ENCODE data around the gene NTM.

NTM gene

GRCh38 chr11:131642756-131643531, 272.5 kb downstream of the NTM start:
- no peak for TF ChIP-seq CTCF (IDR thresholded peaks at IDR 0.05; ENCODE audit: low read depth, low read length)
- DNase-seq (ENCODE audit: low read depth in 2 of 2): no peak
- no peak overlapping the region for H3K4me3 ChIP-seq (replicated peaks in 1 of 2; ENCODE audit: low read depth in 2 of 2, low read length in 2 of 2)

- DNase-seq (ENCODE audit: low read depth in 2 of 2): no peak
- no peak overlapping the region for H3K4me3 ChIP-seq (replicated peaks in 1 of 2; ENCODE audit: low read depth in 2 of 2, low read length in 2 of 2)
- no peak for TF ChIP-seq CTCF (IDR thresholded peaks at IDR 0.05; ENCODE audit: low read depth, low read length)
These were observed 273.9 kb downstream of the NTM start for GRCh38 chr11:131644204-131644795.

GRCh38 chr11:131645237-131645636, 274.8 kb downstream of the NTM start:
- no peak for DNase-seq (ENCODE audit: low read depth in 2 of 2)
- no peak for TF ChIP-seq CTCF (IDR thresholded peaks at IDR 0.05; ENCODE audit: low read depth, low read length)
- H3K4me3 ChIP-seq (replicated peaks in 1 of 2; ENCODE audit: low read depth in 2 of 2, low read length in 2 of 2): no peak overlapping the region

GRCh38 chr11:131649856-131650255, 279.4 kb downstream of the NTM start:
- no peak for DNase-seq (ENCODE audit: low read depth in 2 of 2)
- TF ChIP-seq CTCF (IDR thresholded peaks at IDR 0.05; ENCODE audit: low read depth, low read length): no peak
- H3K4me3 ChIP-seq (replicated peaks in 1 of 2; ENCODE audit: low read depth in 2 of 2, low read length in 2 of 2): no peak overlapping the region

GRCh38 chr11:131652231-131652630, 281.8 kb downstream of the NTM start:
- H3K4me3 ChIP-seq (replicated peaks in 1 of 2; ENCODE audit: low read depth in 2 of 2, low read length in 2 of 2): no peak overlapping the region
- TF ChIP-seq CTCF (IDR thresholded peaks at IDR 0.05; ENCODE audit: low read depth, low read length): no peak
- no peak for DNase-seq (ENCODE audit: low read depth in 2 of 2)

GRCh38 chr11:131653260-131653659, 282.8 kb downstream of the NTM start:
- no peak for DNase-seq (ENCODE audit: low read depth in 2 of 2)
- no peak for TF ChIP-seq CTCF (IDR thresholded peaks at IDR 0.05; ENCODE audit: low read depth, low read length)
- H3K4me3 ChIP-seq (replicated peaks in 1 of 2; ENCODE audit: low read depth in 2 of 2, low read length in 2 of 2): no peak overlapping the region
